Fibroblast of mammary gland (primary cell): ENCODE data around the gene DCUN1D3.

ENCODE experiments used
- DNase-seq: peaks from one replicate; pipeline ENCODE4 v3.0.0-alpha.2; 2010; ENCODE audit warnings: low read depth
- H3K4me3 ChIP-seq: 2 replicates; pipeline ENCODE4 v1.5.1; 2011; ENCODE audit warnings: low read depth, mild to moderate bottlenecking, low read length, moderate library complexity; ENCODE audit not compliant: control insufficient read depth
- CTCF ChIP-seq: conservative IDR thresholded peaks from 2 replicates; pipeline ENCODE4 v1.5.1; 2011; ENCODE audit warnings: low read depth, low read length, inconsistent platforms; ENCODE audit not compliant: control insufficient read depth, insufficient read depth

The DCUN1D3 gene

GRCh38 chr16:20920091-20920490, 19.9 kb upstream of the DCUN1D3 start:
- no peak for TF ChIP-seq CTCF
- DNase-seq: no peak
- H3K4me3 ChIP-seq: no peak overlapping the region

GRCh38 chr16:20918486-20919239, 18.5 kb upstream of the DCUN1D3 start:
- peak; percentile 94 for DNase-seq
- no peak overlapping the region for H3K4me3 ChIP-seq
- TF ChIP-seq CTCF: no peak

- DNase-seq: no peak
- no peak for TF ChIP-seq CTCF
- no peak overlapping the region for H3K4me3 ChIP-seq
These were observed 16.8 kb upstream of the DCUN1D3 start for GRCh38 chr16:20916942-20917341.

GRCh38 chr16:20916289-20916688, 16.1 kb upstream of the DCUN1D3 start:
- no peak for TF ChIP-seq CTCF
- no peak overlapping the region for H3K4me3 ChIP-seq
- DNase-seq: no peak

GRCh38 chr16:20911361-20911760, 11.2 kb upstream of the DCUN1D3 start:
- H3K4me3 ChIP-seq: no peak overlapping the region
- TF ChIP-seq CTCF: no peak
- peak; percentile 87 for DNase-seq

- DNase-seq: peak; percentile 95
- TF ChIP-seq CTCF: no peak
- H3K4me3 ChIP-seq: no peak overlapping the region
These were observed 10.7 kb upstream of the DCUN1D3 start for GRCh38 chr16:20910781-20911321.
